HUES48 (cell line): Measurements from ENCODE around the gene NT5C3A.

Experiments
- H3K27ac ChIP-seq: one replicate; pipeline ENCODE4 v1.7.0; 2013; ENCODE audit warnings: low read depth, low read length, inconsistent platforms
- H3K27me3 ChIP-seq: 2 replicates; pipeline ENCODE4 v1.6.1; 2013; ENCODE audit warnings: mild to moderate bottlenecking, low read length; ENCODE audit not compliant: control insufficient read depth, insufficient read depth
- H3K36me3 ChIP-seq: 2 replicates; pipeline ENCODE4 v1.6.1; 2013; ENCODE audit warnings: low read length; ENCODE audit not compliant: control insufficient read depth, insufficient read depth
- H3K4me1 ChIP-seq: 2 replicates; pipeline ENCODE4 v1.6.1; 2013; ENCODE audit warnings: mild to moderate bottlenecking, low read length; ENCODE audit not compliant: control insufficient read depth, insufficient read depth
- H3K4me3 ChIP-seq: 2 replicates; pipeline ENCODE4 v1.5.1; 2013; ENCODE audit warnings: mild to moderate bottlenecking, low read depth, low read length
- H3K9ac ChIP-seq: 2 replicates; pipeline ENCODE4 v1.6.1; 2013; ENCODE audit warnings: mild to moderate bottlenecking, low read depth, low read length, moderate library complexity
- H3K9me3 ChIP-seq: 2 replicates; pipeline ENCODE4 v1.6.1; 2013; ENCODE audit warnings: low read length; ENCODE audit not compliant: control insufficient read depth, insufficient read depth

The NT5C3A gene

DNA sequence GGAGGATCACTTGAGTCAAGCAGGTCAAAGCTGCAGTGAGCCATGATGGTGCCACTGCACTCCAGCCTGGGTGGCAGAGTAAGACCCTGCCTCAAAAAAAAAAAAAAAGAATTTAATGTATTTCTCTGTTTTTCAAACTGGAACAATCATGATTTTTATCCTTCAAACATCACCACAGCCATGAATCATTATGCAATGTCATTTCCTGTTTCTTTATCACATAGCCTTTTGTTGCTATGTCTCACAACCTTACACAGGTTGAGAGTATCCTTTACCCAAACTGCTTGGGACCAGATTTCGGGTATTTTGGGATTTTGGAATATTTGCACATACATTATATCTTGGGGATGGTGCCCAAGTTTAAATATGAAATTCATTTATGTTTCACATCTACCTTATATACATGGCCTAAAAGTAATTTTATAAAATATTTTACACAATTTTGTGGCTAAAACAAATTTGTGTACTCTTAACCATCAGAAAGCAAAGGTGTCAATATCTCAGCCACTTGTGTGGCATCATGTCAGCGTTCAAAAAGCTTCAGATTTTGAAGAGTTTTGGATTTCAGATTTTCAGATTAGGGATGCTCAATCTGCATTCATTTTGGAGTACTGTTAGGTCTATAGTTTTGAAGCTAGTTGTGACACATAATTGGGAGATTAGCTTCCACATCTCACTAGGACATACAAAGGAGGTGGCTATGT is 8.2 kb downstream of the NT5C3A start:
- no peak overlapping the region for H3K4me3 ChIP-seq
- H3K27ac ChIP-seq: no peak overlapping the region
- no peaks in the 10 kb centered on the region for H3K4me1 ChIP-seq
- no peaks in the 10 kb centered on the region for H3K9me3 ChIP-seq
- no peaks in the 10 kb centered on the region for H3K36me3 ChIP-seq
- H3K27me3 ChIP-seq: no peaks in the 10 kb centered on the region
- no peak overlapping the region for H3K9ac ChIP-seq

DNA sequence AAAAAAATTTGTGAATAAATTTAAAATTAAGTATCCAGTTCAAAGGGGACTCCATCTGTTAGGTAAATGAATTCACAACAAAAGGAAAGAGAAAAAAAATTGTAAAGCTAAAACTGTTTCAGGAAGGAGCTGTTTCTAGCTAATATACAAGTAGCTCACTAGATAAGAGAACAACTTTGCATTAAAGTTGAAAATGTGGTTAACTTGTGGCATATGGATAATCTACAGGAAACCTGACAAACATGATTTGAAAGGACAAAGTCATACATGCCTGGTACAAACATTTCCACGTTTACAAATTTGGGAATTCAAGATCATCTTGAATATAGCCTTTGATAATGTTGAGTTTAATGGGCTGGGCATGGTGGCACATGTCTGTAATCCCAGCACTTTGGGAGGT is 8.9 kb downstream of the NT5C3A start:
- Histone ChIP-seq H3K27me3 (no peaks in the 10 kb centered on the region), H3K4me1 (no peaks in the 10 kb centered on the region), H3K9ac (no peak overlapping the region), H3K9me3 (no peaks in the 10 kb centered on the region), H3K4me3 (no peak overlapping the region), H3K27ac (no peak overlapping the region), H3K36me3 (no peaks in the 10 kb centered on the region)

- Histone ChIP-seq H3K36me3 (no peaks in the 10 kb centered on the region), H3K4me3 (no peak overlapping the region), H3K27ac (no peak overlapping the region), H3K9ac (no peak overlapping the region), H3K4me1 (no peaks in the 10 kb centered on the region), H3K9me3 (no peaks in the 10 kb centered on the region), H3K27me3 (no peaks in the 10 kb centered on the region)
Measured at GRCh38 chr7:33050535-33051318, 11.8 kb downstream of the NT5C3A start.

GRCh38 chr7:33048704-33049103 is 13.9 kb downstream of the NT5C3A start:
- Histone ChIP-seq H3K4me3 (no peak overlapping the region), H3K9me3 (no peaks in the 10 kb centered on the region), H3K36me3 (no peaks in the 10 kb centered on the region), H3K27ac (no peak overlapping the region), H3K27me3 (no peaks in the 10 kb centered on the region), H3K9ac (no peak overlapping the region), H3K4me1 (no peaks in the 10 kb centered on the region)

- Histone ChIP-seq H3K27ac (no peak overlapping the region), H3K4me1 (no peaks in the 10 kb centered on the region), H3K36me3 (no peaks in the 10 kb centered on the region)
Measured at GRCh38 chr7:33048257-33048656, 14.3 kb downstream of the NT5C3A start.

GRCh38 chr7:33044986-33045385 is 17.6 kb downstream of the NT5C3A start:
- no peaks in the 10 kb centered on the region for H3K9me3 ChIP-seq
- no peaks in the 10 kb centered on the region for H3K27me3 ChIP-seq
- no peak overlapping the region for H3K9ac ChIP-seq
- H3K36me3 ChIP-seq: no peaks in the 10 kb centered on the region
- no peak overlapping the region for H3K27ac ChIP-seq
- no peaks in the 10 kb centered on the region for H3K4me1 ChIP-seq
- H3K4me3 ChIP-seq: no peak overlapping the region

More at GRCh38 chr7:33048257-33048656, 14.3 kb downstream of the NT5C3A start:
- Histone ChIP-seq H3K4me3 (no peak overlapping the region), H3K9ac (no peak overlapping the region), H3K27me3 (no peaks in the 10 kb centered on the region), H3K9me3 (no peaks in the 10 kb centered on the region)

DNA sequence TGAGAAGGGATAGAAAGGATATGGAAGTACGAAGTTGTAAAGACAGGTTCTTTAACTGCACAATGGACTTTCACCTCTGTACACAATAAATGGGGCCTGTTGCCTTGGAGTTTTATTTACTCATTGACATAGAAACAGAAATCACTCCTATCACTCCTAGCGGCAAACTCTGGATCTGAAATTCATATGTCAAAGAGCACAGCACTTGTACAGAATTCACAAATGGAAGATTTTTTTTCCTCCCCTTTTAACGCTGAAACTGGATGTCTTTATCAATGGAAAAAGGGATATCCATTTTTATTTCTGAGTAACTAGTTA is 18.2 kb downstream of the NT5C3A start:
- Histone ChIP-seq H3K9ac (no peak overlapping the region), H3K9me3 (no peaks in the 10 kb centered on the region), H3K27me3 (no peaks in the 10 kb centered on the region), H3K4me3 (no peak overlapping the region), H3K27ac (no peak overlapping the region), H3K36me3 (no peaks in the 10 kb centered on the region), H3K4me1 (no peaks in the 10 kb centered on the region)

DNA sequence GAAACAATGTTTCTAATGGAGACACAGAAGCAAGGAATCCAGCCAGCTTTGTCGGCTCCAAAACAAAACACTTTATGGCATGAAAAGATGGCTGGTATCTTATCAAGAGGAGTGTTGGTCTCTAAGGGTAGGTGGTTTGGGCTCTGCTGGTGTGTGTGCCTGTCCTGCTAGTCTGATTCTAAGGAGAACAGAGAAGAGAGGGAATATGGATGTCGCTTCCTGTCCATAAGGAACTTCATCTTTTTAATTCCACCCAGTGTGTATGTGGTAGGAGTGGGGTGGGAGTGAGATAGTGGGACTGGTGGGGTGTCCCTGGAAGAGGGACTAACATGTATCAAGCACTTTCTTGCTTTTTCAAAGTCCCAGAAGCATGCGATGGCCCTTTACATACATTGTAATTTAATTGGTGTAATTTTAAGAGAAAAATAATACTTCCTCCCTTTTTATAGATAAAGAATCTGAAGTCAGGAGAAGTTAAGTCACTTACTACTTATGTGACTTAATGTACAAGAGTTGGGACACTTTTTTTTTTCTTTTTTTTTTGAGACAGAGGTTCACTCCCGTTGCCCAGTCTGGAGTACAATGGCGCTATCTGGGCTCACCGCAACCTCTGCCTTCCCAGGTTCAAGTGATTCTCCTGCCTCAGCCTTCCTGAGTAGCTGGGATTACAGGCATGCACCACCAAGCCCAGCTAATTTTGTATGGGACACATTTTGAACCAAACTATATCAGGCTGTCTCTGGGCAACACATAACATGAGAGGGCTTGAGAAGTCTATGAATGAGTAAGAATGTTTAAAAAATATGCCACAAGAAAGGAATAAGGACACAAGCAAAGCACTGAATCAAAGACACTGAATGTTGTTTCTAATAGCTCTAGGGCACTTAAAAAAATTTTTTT is 18.8 kb downstream of the NT5C3A start:
- Histone ChIP-seq H3K4me1 (no peaks in the 10 kb centered on the region; the same call in 1 of the 2 replicates), H3K4me3 (no peak overlapping the region), H3K9me3 (no peaks in the 10 kb centered on the region), H3K27ac (no peak overlapping the region), H3K36me3 (no peaks in the 10 kb centered on the region), H3K27me3 (no peaks in the 10 kb centered on the region), H3K9ac (no peak overlapping the region)

DNA sequence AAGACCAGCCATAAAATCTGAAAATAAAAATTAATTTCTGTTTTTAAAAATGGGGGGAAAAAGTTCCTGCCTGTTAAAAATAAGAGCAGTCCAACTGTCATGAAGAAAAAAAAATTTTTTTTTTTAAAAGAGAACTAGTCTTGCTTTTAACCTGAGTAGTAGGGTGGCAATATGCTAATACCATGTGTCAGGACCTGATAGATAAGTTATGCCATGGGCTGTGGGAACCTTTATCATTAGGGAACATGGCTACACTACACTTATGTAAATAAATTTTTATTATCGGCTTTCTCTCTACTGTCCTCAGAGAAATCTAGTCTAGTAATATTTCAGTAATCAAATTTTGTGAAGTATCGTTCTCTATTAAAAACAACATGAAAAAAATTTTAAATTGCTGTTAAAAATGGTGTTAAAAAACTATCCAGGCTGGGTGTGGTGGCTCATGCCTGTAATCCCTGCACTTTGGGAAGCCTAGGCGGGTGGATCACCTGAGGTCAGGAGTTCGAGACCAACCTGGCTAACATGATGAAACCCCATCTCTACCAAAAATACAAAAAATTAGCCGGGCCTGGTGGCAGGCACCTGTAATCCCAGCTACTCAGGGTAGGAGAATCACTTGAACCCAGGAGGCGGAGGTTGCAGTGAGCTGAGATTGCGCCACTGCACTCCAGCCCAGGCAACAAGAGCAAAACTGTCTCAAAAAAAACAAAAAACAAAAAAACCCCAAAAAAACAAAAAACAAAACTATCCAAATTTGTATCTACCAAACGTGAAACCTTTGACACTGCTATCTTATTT is 20.7 kb downstream of the NT5C3A start:
- H3K36me3 ChIP-seq: no peaks in the 10 kb centered on the region
- H3K27me3 ChIP-seq: no peaks in the 10 kb centered on the region
- H3K9me3 ChIP-seq: no peaks in the 10 kb centered on the region
- no peaks in the 10 kb centered on the region; the same call in 1 of the 2 replicates for H3K4me1 ChIP-seq
- H3K27ac ChIP-seq: no peak overlapping the region
- no peak overlapping the region for H3K4me3 ChIP-seq
- no peak overlapping the region for H3K9ac ChIP-seq

- Histone ChIP-seq H3K9me3 (no peaks in the 10 kb centered on the region), H3K4me3 (no peak overlapping the region), H3K4me1 (no peaks in the 10 kb centered on the region; the same call in 1 of the 2 replicates), H3K27me3 (no peaks in the 10 kb centered on the region), H3K36me3 (no peaks in the 10 kb centered on the region), H3K27ac (no peak overlapping the region), H3K9ac (no peak overlapping the region)
Measured at GRCh38 chr7:33040803-33041516, 21.6 kb downstream of the NT5C3A start.
